K562 (cell line): ENCODE measurements around the gene METTL25B. TPM values are rescaled to one million over a fixed set of nuclear protein-coding genes. Genes with fewer than 3 reads are reported as not detected.
A peak's percentile ranks its signal among the peaks of the same experiment; 100 is the strongest.

Source experiments
- CBFA2T3 ChIP-seq: fragments of 450-650 bp; IDR thresholded peaks from 2 replicates; pipeline ENCODE4 v1.6.1; 2017
- CEBPB ChIP-seq: fragments of 450-650 bp; IDR thresholded peaks from 2 replicates; pipeline ENCODE4 v1.6.1; 2016; ENCODE audit warnings: missing genetic modification characterization, missing compliant biosample characterization
- CHD1 ChIP-seq: fragments of 200-600 bp; sonication (generic); IDR thresholded peaks from one replicate; pipeline ENCODE4 v1.6.1; 2012; ENCODE audit warnings: mild to moderate bottlenecking, moderate library complexity, low read length, inconsistent platforms
- CREM ChIP-seq: IDR thresholded peaks from 2 replicates; pipeline ENCODE4 v1.6.1; 2014; ENCODE audit warnings: antibody characterized with exemption, low read depth
- GATAD2B ChIP-seq: fragments of 450-650 bp; IDR thresholded peaks from 2 replicates; pipeline ENCODE4 v1.6.1; 2017; ENCODE audit warnings: mild to moderate bottlenecking, borderline replicate concordance
- JUNB ChIP-seq: fragments of 450-650 bp; formaldehyde crosslinking; conservative IDR thresholded peaks from 2 replicates; pipeline ENCODE4 v1.4.0; 2020; ENCODE audit warnings: mild to moderate bottlenecking
- MYC ChIP-seq, 2 experiments: fragments of 250-450 bp in 1 of 2; sonication (Bioruptor Pico) in 1 of 2; IDR thresholded peaks; 2 replicates each; pipeline versions ENCODE4 v1.5.1 to v1.6.1; 2012 to 2021; ENCODE audit warnings: low read depth in 2 of 2, borderline replicate concordance in 1 of 2, improper control_type of control experiment in 1 of 2, low read length in 1 of 2, mild to moderate bottlenecking in 1 of 2, moderate library complexity in 1 of 2
- NFIC ChIP-seq: fragments of 450-650 bp; IDR thresholded peaks from 2 replicates; pipeline ENCODE4 v1.6.1; 2017; ENCODE audit warnings: mild to moderate bottlenecking, inconsistent platforms
- RB1 ChIP-seq: fragments of 450-650 bp; IDR thresholded peaks from 2 replicates; pipeline ENCODE4 v1.6.1; 2017; ENCODE audit warnings: low read depth, mild to moderate bottlenecking
- RBFOX2 ChIP-seq: fragments of 200-400 bp; formaldehyde crosslinking; IDR thresholded peaks from 2 replicates; pipeline ENCODE4 v1.6.1; 2017; ENCODE audit warnings: low read depth, mild to moderate bottlenecking, low read length, moderate library complexity
- SIN3A ChIP-seq, 2 experiments: fragments of 150-350 bp in 1 of 2; IDR thresholded peaks; 2 replicates each; pipeline ENCODE4 v1.6.1; 2011 to 2016; ENCODE audit warnings: borderline replicate concordance in 2 of 2, low read depth in 2 of 2, low read length in 2 of 2, mild to moderate bottlenecking in 2 of 2, moderate library complexity in 2 of 2; ENCODE audit not compliant: control insufficient read depth in 1 of 2
- SIN3B ChIP-seq: fragments of 450-650 bp; IDR thresholded peaks from 2 replicates; pipeline ENCODE4 v1.6.1; 2017; ENCODE audit warnings: low read depth, mild to moderate bottlenecking, moderate library complexity
- SRSF3 ChIP-seq: fragments of 200-400 bp; formaldehyde crosslinking; IDR thresholded peaks from 2 replicates; pipeline ENCODE4 v1.6.1; 2016; ENCODE audit warnings: mild to moderate bottlenecking, low read length, moderate library complexity; ENCODE audit not compliant: insufficient read depth
- YY1 ChIP-seq, 3 experiments: IDR thresholded peaks; 2 replicates each; pipeline ENCODE4 v1.6.1; 2011; ENCODE audit warnings: low read length in 2 of 3, mild to moderate bottlenecking in 2 of 3, moderate library complexity in 2 of 3, borderline replicate concordance in 1 of 3, control low read depth in 1 of 3, low read depth in 1 of 3; ENCODE audit not compliant: insufficient read depth in 3 of 3, insufficient replicate concordance in 2 of 3, control insufficient read depth in 1 of 3, insufficient read length in 1 of 3; ENCODE audit errors: extremely low read depth in 1 of 3
- ZBTB1 ChIP-seq: sonication (generic); formaldehyde crosslinking; IDR thresholded peaks from 2 replicates; pipeline ENCODE4 v1.8.1; 2023; ENCODE audit warnings: missing genetic modification reagents, low read depth, mild to moderate bottlenecking, borderline replicate concordance
- ZFPM2 ChIP-seq: fragments of 250-450 bp; sonication (Bioruptor Pico); IDR thresholded peaks from 2 replicates; pipeline ENCODE4 v1.5.1; 2022; ENCODE audit warnings: mild to moderate bottlenecking
- ZFX ChIP-seq: sonication (generic); formaldehyde crosslinking; IDR thresholded peaks from 2 replicates; pipeline ENCODE4 v1.8.0; 2022; ENCODE audit warnings: mild to moderate bottlenecking, missing genetic modification reagents, moderate library complexity
- ZNF408 ChIP-seq: fragments of 250-450 bp; sonication (Bioruptor Pico); IDR thresholded peaks from 2 replicates; pipeline ENCODE4 v1.4.0; 2020; ENCODE audit warnings: low read depth, mild to moderate bottlenecking, moderate library complexity
- ZNF717 ChIP-seq: fragments of 250-450 bp; sonication (Bioruptor Pico); IDR thresholded peaks from 2 replicates; pipeline ENCODE4 v1.5.0; 2021
- polyA plus RNA-seq, 8 experiments: library from polyadenylated mRNA; depleted of rRNA in 4 of 8; stranded (reverse) in 5 of 8; unstranded in 3 of 8; fragments of >200 nt; fragmentation: Nextera tagmentation in 2 of 8; fragmentation: Illumina TruSeq in 1 of 8; extraction: Ambion mirVana in 2 of 8; extraction: Trizol in 1 of 8; gene quantifications; 2 replicates each; pipeline versions ENCODE4 v1.2.1 to v1.2.3, GENCODE V29; 2011 to 2014; ENCODE audit warnings: inconsistent platforms in 1 of 8, missing spikeins in 1 of 8
- total RNA-seq, 7 experiments: library from RNA; depleted of rRNA in 6 of 7; stranded (reverse); fragments of >200 nt in 6 of 7; fragmentation: Illumina TruSeq in 2 of 7; extraction: Trizol in 2 of 7; gene quantifications; 2 replicates each; pipeline versions ENCODE4 v1.2.1 to v1.2.3, GENCODE V29; 2011 to 2021; ENCODE audit warnings: low replicate concordance in 1 of 7
- TF ChIP-seq, protein P1 (sequence below): sonication (generic); formaldehyde crosslinking; IDR thresholded peaks from 2 replicates; pipeline ENCODE4 v1.8.0; 2022; ENCODE audit warnings: mild to moderate bottlenecking, missing genetic modification reagents, borderline replicate concordance
- TF ChIP-seq, protein P2 (sequence below): fragments of 250-450 bp; sonication (Bioruptor Pico); IDR thresholded peaks from 2 replicates; pipeline ENCODE4 v1.9.0; 2021; ENCODE audit warnings: mild to moderate bottlenecking
- TF ChIP-seq, protein P3 (sequence below), 2 experiments: IDR thresholded peaks; 2 replicates each; pipeline ENCODE4 v1.6.1; 2012; ENCODE audit warnings: improper control_type of control experiment in 2 of 2, low read depth in 2 of 2, low read length in 2 of 2, borderline replicate concordance in 1 of 2

Gene METTL25B
- total and polyA plus RNA-seq, 9 of the 15 experiments (the other 6 are each of a cell fraction or from before 2014, with no cell fraction given) = 7.7 to 48.3 (median 33.1) TPM

DNA sequence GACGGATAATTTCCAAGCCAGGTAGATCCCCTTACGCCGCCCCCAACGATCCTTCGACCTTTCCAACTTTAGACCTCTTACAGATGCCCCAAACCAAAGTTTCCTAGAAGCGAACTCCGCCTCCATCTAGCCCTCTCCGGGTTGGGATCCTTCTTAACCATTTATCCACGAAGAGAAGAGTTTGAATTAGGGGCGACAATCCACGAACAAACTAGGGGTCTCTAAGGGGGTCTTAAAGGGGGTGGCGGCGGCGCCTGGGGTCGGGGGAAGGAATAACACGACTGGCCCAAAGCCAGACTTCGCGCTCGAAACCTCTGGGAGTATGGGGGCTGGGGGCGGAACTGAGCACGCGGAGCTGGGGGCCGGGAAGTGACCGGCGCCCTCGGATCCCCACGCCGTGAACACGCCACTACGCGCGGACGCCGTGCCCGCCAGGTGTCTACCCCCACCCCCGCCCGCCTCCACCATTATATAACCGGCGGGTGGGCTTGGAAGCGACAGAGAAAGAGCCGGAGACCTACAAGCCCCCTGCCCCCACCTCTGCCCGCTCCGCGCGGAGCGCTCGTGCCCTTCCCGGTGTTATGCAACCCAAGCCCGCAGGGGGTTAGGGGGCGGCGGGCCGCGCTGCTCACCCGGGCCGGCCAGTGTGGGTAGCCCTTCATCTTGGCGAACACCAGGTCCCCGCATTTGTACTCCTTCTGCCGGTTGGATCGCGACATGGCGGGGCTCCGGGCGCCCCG is 22.6 kb downstream of the METTL25B start (continued):
- TF ChIP-seq SIN3B (peak; percentile 31; the same call in 1 of the 2 replicates), SRSF3 (0 out of 2 replicates have a peak, but pooled peaks have one; percentile 49), YY1 (IDR thresholded peaks at IDR 0.05; ENCODE audit: borderline replicate concordance in 1 of 3, control insufficient read depth in 1 of 3, extremely low read depth in 1 of 3, insufficient read depth in 3 of 3, insufficient read length in 1 of 3, insufficient replicate concordance in 2 of 3, low read depth in 1 of 3, low read length in 2 of 3) (peak in 1 of 3 experiments; percentile 31), RB1 (0 out of 2 replicates have a peak, but pooled peaks have one; percentile 47), CBFA2T3 (no peak), ZNF717 (CRISPR knock-in tag) (no peak), ZFPM2 (CRISPR knock-in tag) (0 out of 2 replicates have a peak, but pooled peaks have one; percentile 31), ZFX (CRISPR knock-in tag) (0 out of 2 replicates have a peak, but pooled peaks have one; percentile 22), CHD1 (peak; percentile 78), RBFOX2 (peak; percentile 60), ZNF408 (CRISPR knock-in tag) (no peak), GATAD2B (0 out of 2 replicates have a peak, but pooled peaks have one; percentile 64), MYC (IDR thresholded peaks at IDR 0.05; ENCODE audit: low read depth, low read length) (peak; percentile 48; the same call in 1 of the 2 replicates), MYC (CRISPR knock-in tag; IDR thresholded peaks at IDR 0.05; ENCODE audit: borderline replicate concordance, low read depth) (peak; percentile 60; the same call in 1 of the 2 replicates), ZBTB1 (0 out of 2 replicates have a peak, but pooled peaks have one; percentile 38), JUNB (CRISPR knock-in tag) (no peak), CEBPB (tag) (peak; percentile 88), SIN3A (IDR thresholded peaks at IDR 0.05; ENCODE audit: borderline replicate concordance in 2 of 2, control insufficient read depth in 1 of 2, low read depth in 2 of 2, low read length in 2 of 2) (peak in 1 of 2 experiments; percentile 2; a peak in 2 of 4 replicates), CREM (peak; percentile 8; the same call in 1 of the 2 replicates), NFIC (peak; percentile 67)
- TF ChIP-seq, protein P1, sequence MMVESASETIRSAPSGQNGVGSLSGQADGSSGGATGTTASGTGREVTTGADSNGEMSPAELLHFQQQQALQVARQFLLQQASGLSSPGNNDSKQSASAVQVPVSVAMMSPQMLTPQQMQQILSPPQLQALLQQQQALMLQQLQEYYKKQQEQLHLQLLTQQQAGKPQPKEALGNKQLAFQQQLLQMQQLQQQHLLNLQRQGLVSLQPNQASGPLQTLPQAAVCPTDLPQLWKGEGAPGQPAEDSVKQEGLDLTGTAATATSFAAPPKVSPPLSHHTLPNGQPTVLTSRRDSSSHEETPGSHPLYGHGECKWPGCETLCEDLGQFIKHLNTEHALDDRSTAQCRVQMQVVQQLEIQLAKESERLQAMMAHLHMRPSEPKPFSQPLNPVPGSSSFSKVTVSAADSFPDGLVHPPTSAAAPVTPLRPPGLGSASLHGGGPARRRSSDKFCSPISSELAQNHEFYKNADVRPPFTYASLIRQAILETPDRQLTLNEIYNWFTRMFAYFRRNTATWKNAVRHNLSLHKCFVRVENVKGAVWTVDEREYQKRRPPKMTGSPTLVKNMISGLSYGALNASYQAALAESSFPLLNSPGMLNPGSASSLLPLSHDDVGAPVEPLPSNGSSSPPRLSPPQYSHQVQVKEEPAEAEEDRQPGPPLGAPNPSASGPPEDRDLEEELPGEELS (CRISPR knock-in tag) = no peak
- TF ChIP-seq, protein P2, sequence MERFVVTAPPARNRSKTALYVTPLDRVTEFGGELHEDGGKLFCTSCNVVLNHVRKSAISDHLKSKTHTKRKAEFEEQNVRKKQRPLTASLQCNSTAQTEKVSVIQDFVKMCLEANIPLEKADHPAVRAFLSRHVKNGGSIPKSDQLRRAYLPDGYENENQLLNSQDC (CRISPR knock-in tag) = no peak
- TF ChIP-seq, protein P3, sequence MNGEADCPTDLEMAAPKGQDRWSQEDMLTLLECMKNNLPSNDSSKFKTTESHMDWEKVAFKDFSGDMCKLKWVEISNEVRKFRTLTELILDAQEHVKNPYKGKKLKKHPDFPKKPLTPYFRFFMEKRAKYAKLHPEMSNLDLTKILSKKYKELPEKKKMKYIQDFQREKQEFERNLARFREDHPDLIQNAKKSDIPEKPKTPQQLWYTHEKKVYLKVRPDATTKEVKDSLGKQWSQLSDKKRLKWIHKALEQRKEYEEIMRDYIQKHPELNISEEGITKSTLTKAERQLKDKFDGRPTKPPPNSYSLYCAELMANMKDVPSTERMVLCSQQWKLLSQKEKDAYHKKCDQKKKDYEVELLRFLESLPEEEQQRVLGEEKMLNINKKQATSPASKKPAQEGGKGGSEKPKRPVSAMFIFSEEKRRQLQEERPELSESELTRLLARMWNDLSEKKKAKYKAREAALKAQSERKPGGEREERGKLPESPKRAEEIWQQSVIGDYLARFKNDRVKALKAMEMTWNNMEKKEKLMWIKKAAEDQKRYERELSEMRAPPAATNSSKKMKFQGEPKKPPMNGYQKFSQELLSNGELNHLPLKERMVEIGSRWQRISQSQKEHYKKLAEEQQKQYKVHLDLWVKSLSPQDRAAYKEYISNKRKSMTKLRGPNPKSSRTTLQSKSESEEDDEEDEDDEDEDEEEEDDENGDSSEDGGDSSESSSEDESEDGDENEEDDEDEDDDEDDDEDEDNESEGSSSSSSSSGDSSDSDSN (IDR thresholded peaks at IDR 0.05; ENCODE audit: borderline replicate concordance in 1 of 2, low read depth in 2 of 2, low read length in 2 of 2) = peak in 1 of 2 experiments; percentile 80; a peak in 1 of 4 replicates
